Stimulated activated effector memory CD8-positive, alpha-beta T cell treated with anti-CD3 and anti-CD28 coated beads, Interleukin-12 subunit alpha, Interleukin-12 subunit beta, amount 100 ng/mL, for 72 hours (primary cell): Measurements from ENCODE around the gene DAB1.

Experiments used
- ATAC-seq: fragments of 150-1000 bp; cut with Tn5 transposase; 2 replicates; pipeline ENCODE4 v1.10.0; 2021
- DNase-seq, 2 donors: peaks; one replicate each; pipeline ENCODE4 v3.0.0; 2021 to 2022; ENCODE audit warnings: low spot score in 2 of 2
- H3K27ac Mint-ChIP-seq: one replicate; pipeline ENCODE4 v1.8.0; 2022; ENCODE audit warnings: mild to moderate bottlenecking, mixed read lengths
- H3K36me3 Mint-ChIP-seq: one replicate; pipeline ENCODE4 v1.8.0; 2022; ENCODE audit warnings: mild to moderate bottlenecking, mixed read lengths
- H3K4me1 Mint-ChIP-seq: one replicate; pipeline ENCODE4 v1.8.0; 2022; ENCODE audit warnings: mixed read lengths
- H3K4me3 Mint-ChIP-seq: one replicate; pipeline ENCODE4 v1.8.0; 2022; ENCODE audit warnings: mild to moderate bottlenecking, mixed read lengths
- H3K9me3 Mint-ChIP-seq: one replicate; pipeline ENCODE4 v1.8.0; 2022; ENCODE audit warnings: mixed read lengths

The DAB1 gene

DNA sequence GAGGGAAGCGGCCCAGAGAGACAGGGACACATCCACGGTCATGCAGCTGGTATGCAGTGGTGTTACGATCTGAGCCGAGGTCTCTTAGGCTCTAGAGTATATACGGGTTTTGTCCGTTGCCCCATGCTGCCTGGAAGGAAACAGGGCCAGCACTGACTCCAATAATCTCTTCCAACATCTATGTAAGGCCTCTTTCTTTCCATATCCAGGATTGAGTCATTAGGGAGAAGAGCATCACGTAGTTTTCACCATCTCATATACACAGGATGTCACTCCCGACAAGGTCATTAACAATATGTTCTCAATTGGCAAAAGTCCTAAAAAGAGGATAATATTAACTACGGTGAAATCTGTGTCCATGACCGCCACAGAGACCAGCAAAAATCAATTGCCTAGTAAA lies 462.4 kb downstream of the DAB1 start:
- Mint-ChIP-seq H3K36me3 (no peaks in the 10 kb centered on the region), H3K4me1 (no peaks in the 10 kb centered on the region), H3K9me3 (no peaks in the 10 kb centered on the region), H3K27ac (no peak overlapping the region), H3K4me3 (no peak overlapping the region)
- ATAC-seq (no peak), DNase-seq (no peak)

DNA sequence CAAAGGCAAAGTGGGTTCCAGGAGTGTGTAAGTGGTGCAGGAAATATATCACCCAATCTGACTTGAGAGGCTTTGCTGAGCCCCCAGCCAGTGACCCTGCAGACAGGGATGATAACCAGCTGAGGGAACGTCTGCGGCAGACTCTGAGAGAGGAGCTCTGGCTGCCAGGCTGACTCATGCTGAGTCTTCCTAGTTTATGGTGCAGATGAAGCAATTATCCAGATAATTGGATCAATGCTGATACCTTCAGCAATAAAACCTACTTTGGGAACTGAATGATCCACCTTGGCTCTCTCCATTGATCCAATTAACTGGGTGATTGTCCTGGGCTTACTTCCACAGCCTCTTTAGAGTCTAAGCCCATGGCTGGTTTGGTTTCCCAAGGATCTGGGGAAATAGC lies 465.3 kb downstream of the DAB1 start:
- no peak overlapping the region for H3K4me3 Mint-ChIP-seq
- H3K4me1 Mint-ChIP-seq = no peaks in the 10 kb centered on the region
- DNase-seq (no peak), ATAC-seq (no peak)
- no peaks in the 10 kb centered on the region for H3K36me3 Mint-ChIP-seq
- no peaks in the 10 kb centered on the region for H3K9me3 Mint-ChIP-seq
- no peak overlapping the region for H3K27ac Mint-ChIP-seq

DNA sequence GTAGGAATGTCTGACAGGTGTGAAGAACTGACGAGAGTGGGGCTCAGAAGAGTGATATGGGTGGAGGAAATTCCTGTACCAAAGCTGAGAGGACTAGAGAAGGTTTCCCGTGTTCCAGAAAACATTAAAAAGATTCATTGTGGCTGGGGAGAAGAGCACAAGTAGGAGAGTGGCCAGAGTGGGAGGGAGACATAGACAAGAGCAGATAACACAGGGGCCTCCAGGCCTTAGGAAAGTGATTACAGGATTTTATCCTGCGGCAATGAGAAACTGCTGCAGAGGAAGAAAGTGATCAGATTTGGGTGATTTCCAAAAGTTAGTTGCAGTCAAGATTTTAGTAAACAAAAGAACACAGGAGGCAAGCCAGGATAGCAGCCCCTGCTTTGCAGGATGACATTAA lies 465.9 kb downstream of the DAB1 start:
- Mint-ChIP-seq H3K4me3 (no peak overlapping the region), H3K36me3 (no peaks in the 10 kb centered on the region), H3K27ac (no peak overlapping the region), H3K4me1 (no peaks in the 10 kb centered on the region), H3K9me3 (no peaks in the 10 kb centered on the region)
- ATAC-seq = no peak
- no peak for DNase-seq

DNA sequence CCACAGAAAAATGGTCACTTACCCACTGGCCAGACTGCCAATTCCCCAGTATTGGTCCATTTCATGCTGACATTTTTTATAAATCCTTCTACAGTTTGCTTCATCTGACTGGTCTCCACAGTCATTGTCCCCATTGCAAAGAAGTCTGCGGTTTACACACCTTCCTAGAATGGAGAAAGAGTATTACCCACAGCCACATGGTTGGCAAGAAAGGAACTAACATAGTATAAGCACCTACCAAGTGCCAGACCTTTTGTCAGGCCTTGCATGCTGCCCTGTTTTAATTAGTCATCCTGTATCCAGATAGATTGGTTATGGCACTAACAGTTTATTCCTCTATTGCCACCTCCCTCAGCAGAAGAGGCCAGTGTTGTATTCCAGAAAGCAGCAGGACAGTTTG lies 469.2 kb downstream of the DAB1 start:
- Mint-ChIP-seq H3K4me1 (no peaks in the 10 kb centered on the region), H3K9me3 (peaks cover 3% of the 10 kb centered on the region), H3K4me3 (no peak overlapping the region), H3K27ac (no peak overlapping the region), H3K36me3 (no peaks in the 10 kb centered on the region)
- ATAC-seq (peak; percentile 46), DNase-seq (no peak)

DNA sequence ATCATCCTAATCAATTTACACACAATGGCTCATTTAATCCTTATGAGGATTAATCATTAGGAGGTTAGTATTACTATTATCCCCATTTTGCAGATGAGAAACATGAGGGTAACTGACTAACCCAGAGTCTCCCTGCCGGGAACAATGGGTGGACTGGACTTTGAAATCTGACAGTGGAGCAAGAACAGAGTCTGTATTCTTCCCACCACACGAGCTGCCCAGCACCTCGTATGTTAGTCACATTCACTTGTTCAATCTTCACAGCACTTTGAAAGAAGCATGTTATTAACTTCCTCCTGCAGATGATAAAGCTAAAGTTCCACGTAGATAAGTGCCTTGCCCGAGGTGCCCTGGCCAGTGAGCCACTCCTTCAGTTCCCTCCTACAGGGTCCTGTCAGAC lies 470.5 kb downstream of the DAB1 start:
- Mint-ChIP-seq H3K27ac (no peak overlapping the region), H3K4me3 (no peak overlapping the region), H3K9me3 (peaks cover 3% of the 10 kb centered on the region), H3K36me3 (no peaks in the 10 kb centered on the region), H3K4me1 (no peaks in the 10 kb centered on the region)
- DNase-seq (no peak), ATAC-seq (no peak)

GRCh38 chr1:56952501-56952900 lies 471.4 kb downstream of the DAB1 start:
- Mint-ChIP-seq H3K4me3 (no peak overlapping the region), H3K36me3 (no peaks in the 10 kb centered on the region), H3K9me3 (peaks cover 3% of the 10 kb centered on the region), H3K27ac (no peak overlapping the region), H3K4me1 (no peaks in the 10 kb centered on the region)
- DNase-seq (no peak), ATAC-seq (no peak)

- Mint-ChIP-seq H3K27ac (no peak overlapping the region), H3K4me3 (no peak overlapping the region), H3K9me3 (peaks cover 3% of the 10 kb centered on the region), H3K4me1 (no peaks in the 10 kb centered on the region), H3K36me3 (no peaks in the 10 kb centered on the region)
- ATAC-seq (no peak), DNase-seq (no peak)
These were observed 475.3 kb downstream of the DAB1 start for GRCh38 chr1:56948403-56949023.
